Ascending aorta (tissue), 2 donors: ENCODE results near the gene ARMC10. TPM values are rescaled to one million over a fixed set of nuclear protein-coding genes. Genes with fewer than 3 reads are reported as not detected.

ENCODE experiments used
- DNase-seq, 2 donors: peaks; one replicate each; pipeline ENCODE4 v3.0.0-alpha.2; 2019; ENCODE audit warnings: low spot score in 2 of 2
- H3K27ac ChIP-seq, 2 donors: fragments of 200-600 bp; sonication (generic); one replicate each; pipeline ENCODE4 v1.5.1; 2016 to 2017; ENCODE audit warnings: mild to moderate bottlenecking in 1 of 2
- H3K27me3 ChIP-seq: fragments of 200-600 bp; sonication (generic); one replicate; pipeline ENCODE4 v1.5.1; 2017
- H3K36me3 ChIP-seq, 2 donors: fragments of 200-600 bp; sonication (generic); one replicate each; pipeline ENCODE4 v1.5.1; 2016
- H3K4me1 ChIP-seq, 2 donors: fragments of 200-600 bp; sonication (generic); one replicate each; pipeline ENCODE4 v1.5.1; 2016 to 2017; ENCODE audit warnings: mild to moderate bottlenecking in 1 of 2
- H3K4me3 ChIP-seq, 2 donors: fragments of 200-600 bp; sonication (generic); one replicate each; pipeline ENCODE4 v1.5.1; 2016 to 2017; ENCODE audit warnings: mild to moderate bottlenecking in 1 of 2
- H3K9me3 ChIP-seq, 2 donors: fragments of 200-600 bp; sonication (generic); one replicate each; pipeline ENCODE4 v1.5.1; 2016
- intact Hi-C: fragments of 100-400 bp; cut with DNase I; formaldehyde crosslinking; loops from one replicate; pipeline ENCODE4 v1.15.1; 2023
- total RNA-seq: library from RNA; depleted of rRNA; stranded (reverse); fragments of >200 nt; gene quantifications from one replicate; pipeline ENCODE4 v1.1.0, GENCODE V29; 2016
- TF ChIP-seq, protein P1 (sequence below), 3 experiments: fragments of 200-600 bp in 2 of 3; fragments of 450-650 bp in 1 of 3; sonication (generic) in 2 of 3; IDR thresholded peaks; one replicate each; pipeline ENCODE4 v1.5.1; 2016 to 2019; ENCODE audit warnings: antibody characterized with exemption in 3 of 3, mild to moderate bottlenecking in 1 of 3, moderate library complexity in 1 of 3

The ARMC10 gene
- total RNA-seq, 1 donor from 2014 or later = 66.4 TPM

GRCh38 chr7:103130901-103131624 lies 56.1 kb downstream of the ARMC10 start:
- TF ChIP-seq, protein P1, sequence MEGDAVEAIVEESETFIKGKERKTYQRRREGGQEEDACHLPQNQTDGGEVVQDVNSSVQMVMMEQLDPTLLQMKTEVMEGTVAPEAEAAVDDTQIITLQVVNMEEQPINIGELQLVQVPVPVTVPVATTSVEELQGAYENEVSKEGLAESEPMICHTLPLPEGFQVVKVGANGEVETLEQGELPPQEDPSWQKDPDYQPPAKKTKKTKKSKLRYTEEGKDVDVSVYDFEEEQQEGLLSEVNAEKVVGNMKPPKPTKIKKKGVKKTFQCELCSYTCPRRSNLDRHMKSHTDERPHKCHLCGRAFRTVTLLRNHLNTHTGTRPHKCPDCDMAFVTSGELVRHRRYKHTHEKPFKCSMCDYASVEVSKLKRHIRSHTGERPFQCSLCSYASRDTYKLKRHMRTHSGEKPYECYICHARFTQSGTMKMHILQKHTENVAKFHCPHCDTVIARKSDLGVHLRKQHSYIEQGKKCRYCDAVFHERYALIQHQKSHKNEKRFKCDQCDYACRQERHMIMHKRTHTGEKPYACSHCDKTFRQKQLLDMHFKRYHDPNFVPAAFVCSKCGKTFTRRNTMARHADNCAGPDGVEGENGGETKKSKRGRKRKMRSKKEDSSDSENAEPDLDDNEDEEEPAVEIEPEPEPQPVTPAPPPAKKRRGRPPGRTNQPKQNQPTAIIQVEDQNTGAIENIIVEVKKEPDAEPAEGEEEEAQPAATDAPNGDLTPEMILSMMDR (IDR thresholded peaks at IDR 0.05) = no peak
- intact Hi-C loops = no loop called here
- H3K9me3 ChIP-seq = no peaks in the 10 kb centered on the region
- no peaks in the 10 kb centered on the region for H3K27me3 ChIP-seq
- no peak overlapping the region for H3K27ac ChIP-seq
- H3K4me1 ChIP-seq = peaks cover 0 to 21% of the 10 kb centered on the region in 2 donors
- no peak for DNase-seq
- H3K4me3 ChIP-seq = no peak overlapping the region
- peaks cover 0 to 2% of the 10 kb centered on the region in 2 donors for H3K36me3 ChIP-seq

DNA sequence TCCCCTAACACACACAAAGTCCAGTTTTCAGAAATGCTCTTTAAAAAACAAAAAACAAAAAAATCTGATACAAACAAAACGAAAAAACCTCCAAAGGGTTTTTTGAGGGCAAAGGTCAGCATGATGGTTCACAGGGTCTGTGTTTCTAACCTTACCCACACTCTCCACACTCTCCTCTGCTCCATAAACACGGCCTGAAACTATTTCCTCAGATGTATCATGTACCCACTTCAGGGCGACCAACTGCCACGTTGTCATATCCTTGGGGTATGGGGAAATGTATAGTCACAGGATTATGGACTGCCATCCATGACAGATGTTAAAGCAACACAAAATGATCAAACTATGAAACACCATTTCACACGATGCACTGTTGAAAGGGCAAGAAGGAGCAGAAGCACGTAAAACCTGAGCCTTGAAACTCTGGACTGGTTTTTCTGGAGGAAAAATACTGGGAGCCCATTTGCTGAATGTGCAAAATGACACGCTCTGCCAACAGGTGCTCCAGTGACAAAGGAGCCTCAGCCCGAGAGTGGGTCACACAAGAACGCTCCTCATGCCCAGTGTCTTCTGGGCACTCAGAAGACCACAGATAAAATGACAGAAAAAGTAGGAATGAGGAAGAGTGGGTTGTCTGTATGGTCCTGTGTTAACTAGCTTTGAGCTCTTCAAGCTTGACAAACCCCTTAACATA lies 58.2 kb downstream of the ARMC10 start:
- TF ChIP-seq, protein P1 (IDR thresholded peaks at IDR 0.05) = no peak
- no peak overlapping the region for H3K4me3 ChIP-seq
- H3K27me3 ChIP-seq = no peaks in the 10 kb centered on the region
- H3K36me3 ChIP-seq = no peaks in the 10 kb centered on the region
- no peaks in the 10 kb centered on the region for H3K9me3 ChIP-seq
- H3K27ac ChIP-seq = no peak overlapping the region
- DNase-seq = no peak
- H3K4me1 ChIP-seq = peaks cover 0 to 21% of the 10 kb centered on the region in 2 donors
- intact Hi-C loops = no loop called here

- DNase-seq = no peak
- no peak overlapping the region for H3K4me3 ChIP-seq
- H3K36me3 ChIP-seq = no peaks in the 10 kb centered on the region
- H3K27ac ChIP-seq = no peak overlapping the region
- TF ChIP-seq, protein P1 (IDR thresholded peaks at IDR 0.05) = no peak
- no peaks in the 10 kb centered on the region for H3K9me3 ChIP-seq
- H3K27me3 ChIP-seq = no peaks in the 10 kb centered on the region
- H3K4me1 ChIP-seq = peaks cover 0 to 14% of the 10 kb centered on the region in 2 donors
- intact Hi-C loops = no loop called here
Measured at GRCh38 chr7:103134836-103135554, 60.1 kb downstream of the ARMC10 start.

DNA sequence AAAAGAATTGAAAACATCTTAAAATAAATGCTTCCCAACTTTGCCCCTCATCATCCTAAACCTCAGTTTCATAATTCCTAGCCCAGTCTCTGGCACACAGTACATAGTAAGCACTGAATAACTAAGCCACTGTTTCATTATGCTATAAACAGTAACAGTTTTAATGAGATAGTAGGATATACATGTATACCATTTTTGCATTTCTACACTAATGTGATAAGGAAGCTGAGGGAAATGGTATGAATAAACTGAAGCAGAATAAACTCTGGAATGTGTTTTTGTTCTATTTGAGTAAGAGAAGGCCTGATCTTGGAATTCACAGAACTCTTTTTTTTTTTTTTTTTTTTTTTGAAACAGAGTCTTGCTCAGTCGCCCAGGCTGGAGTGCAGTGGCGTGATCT lies 65.1 kb downstream of the ARMC10 start:
- Histone ChIP-seq H3K9me3 (no peaks in the 10 kb centered on the region), H3K36me3 (no peaks in the 10 kb centered on the region), H3K4me3 (no peak overlapping the region), H3K4me1 (peaks cover 0 to 8% of the 10 kb centered on the region in 2 donors), H3K27ac (peak overlapping the region in 1 of 2 donors; percentile 48), H3K27me3 (no peaks in the 10 kb centered on the region)
- intact Hi-C loops = no loop called here
- TF ChIP-seq, protein P1 (IDR thresholded peaks at IDR 0.05) = no peak
- DNase-seq = no peak

DNA sequence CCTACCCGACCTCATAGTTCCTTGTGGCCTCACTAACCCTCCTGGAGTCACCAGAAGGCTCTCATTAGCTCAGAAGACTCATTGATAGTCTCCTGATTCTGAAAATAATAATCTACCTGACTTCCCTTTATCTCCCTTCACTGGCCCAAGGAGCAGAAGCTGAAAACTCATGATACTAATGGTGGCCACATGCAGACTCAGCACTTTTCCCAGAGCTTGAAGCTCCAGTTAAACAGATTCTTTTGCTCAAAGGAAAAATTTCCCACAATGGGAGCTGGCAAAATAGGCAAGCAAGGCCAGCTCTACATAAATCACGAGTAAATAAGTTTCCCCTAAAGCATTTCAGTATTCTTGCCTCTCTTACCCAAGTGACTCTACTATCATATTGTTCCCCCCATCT lies 65.7 kb downstream of the ARMC10 start:
- Histone ChIP-seq H3K27me3 (no peaks in the 10 kb centered on the region), H3K4me1 (peaks cover 0 to 5% of the 10 kb centered on the region in 2 donors), H3K9me3 (no peaks in the 10 kb centered on the region), H3K4me3 (no peak overlapping the region), H3K36me3 (no peaks in the 10 kb centered on the region), H3K27ac (peak overlapping the region; percentile 41 to 48)
- TF ChIP-seq, protein P1 (IDR thresholded peaks at IDR 0.05) = no peak
- DNase-seq = no peak
- intact Hi-C loops = no loop called here
